HG03139 (cell line): Measurements from ENCODE around the gene APP.

ENCODE experiments used
- ATAC-seq: cut with Tn5 transposase; IDR thresholded peaks from one replicate; pipeline ENCODE4 v1.9.1; 2021; ENCODE audit not compliant: unreplicated experiment

The APP gene

DNA sequence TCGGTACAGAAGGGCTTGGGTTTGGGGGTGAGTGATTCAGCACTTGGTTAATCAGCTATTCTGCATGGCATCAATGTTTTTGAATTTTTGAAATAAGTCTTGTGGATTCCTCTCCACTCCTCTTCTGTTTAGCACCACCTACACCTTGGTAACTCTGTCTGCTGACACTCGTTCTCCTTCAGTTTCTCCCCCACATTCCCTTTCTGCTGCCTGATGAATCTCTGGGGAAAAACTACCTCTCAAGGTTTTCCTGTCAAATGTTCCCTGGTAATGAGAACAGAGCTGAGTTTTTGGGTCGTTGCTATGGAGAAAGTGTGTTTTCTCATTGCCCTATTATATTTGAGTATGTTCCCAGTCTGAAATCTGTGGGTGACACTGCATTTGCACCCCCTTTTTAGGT is 327.6 kb downstream of the APP start:
- ATAC-seq: no peak

DNA sequence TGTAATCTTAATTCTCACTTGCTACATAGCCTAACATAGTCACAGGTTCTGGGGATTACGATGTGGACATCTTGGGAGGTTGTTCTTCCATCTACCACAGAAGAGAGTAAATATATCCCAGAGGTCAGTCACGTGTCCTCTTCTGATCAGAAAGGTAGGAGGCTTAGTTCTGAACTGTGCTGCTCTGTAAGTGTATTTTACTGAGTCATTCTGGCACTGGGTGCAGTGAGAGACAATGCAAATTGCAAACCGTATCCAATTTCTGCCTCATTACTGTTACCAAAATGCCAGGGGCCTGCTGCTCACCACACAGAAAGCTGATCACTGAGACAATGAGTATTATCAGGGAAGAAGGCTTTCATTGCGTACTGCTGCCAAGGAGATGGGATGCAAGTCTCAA is 331.8 kb downstream of the APP start:
- no peak for ATAC-seq

DNA sequence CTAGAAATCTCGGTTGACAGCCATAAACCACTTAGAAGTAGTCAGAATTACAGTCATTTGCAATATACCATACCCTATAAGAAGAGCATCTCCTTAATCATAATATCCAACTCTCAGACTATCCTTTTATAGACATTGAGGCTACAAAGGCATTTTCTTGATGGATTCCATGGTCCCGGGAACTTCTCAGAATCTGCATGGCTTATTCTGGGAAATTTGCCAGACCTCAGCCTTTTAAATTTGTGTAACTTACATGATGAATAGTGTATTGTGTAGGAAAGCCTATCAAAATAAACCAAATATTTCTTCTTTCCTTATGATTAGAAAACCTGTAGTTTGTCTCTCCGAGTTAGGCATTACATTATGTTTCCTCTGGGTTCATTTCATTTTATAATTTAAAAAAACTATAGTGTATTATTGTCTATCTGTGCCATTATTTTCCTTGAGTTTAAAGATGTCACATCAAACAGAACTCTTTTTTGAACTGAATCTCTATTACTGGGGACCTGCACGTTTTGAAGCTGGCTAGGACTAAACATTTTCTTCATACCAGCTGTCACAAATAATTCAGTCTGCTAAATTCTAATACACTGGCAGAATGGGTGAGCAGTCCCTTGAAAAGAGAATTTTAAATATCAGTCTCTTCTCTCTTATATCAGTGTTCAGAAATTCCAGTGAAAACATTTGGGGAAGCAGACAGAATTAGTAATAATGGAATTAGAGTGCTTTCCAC is 332.9 kb downstream of the APP start:
- ATAC-seq: no peak

DNA sequence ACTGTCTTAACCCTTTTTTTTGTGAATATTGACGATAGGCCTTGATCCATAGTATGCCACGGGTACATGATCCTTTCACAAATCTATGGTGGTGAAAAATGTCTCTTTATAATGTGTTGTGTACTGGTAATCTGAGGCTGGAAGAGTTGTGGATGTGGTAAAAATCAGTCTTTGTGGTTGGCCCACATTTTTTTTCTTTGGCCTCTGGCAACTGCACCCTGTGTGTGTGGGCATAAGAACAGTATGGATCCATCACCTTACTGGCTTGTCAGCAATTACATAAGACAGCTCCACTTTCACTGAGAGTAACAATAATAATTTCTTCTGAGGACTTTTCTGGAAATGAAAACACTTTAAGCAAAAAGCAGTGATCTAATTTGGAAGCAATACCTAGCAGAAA is 334.2 kb downstream of the APP start:
- no peak for ATAC-seq

DNA sequence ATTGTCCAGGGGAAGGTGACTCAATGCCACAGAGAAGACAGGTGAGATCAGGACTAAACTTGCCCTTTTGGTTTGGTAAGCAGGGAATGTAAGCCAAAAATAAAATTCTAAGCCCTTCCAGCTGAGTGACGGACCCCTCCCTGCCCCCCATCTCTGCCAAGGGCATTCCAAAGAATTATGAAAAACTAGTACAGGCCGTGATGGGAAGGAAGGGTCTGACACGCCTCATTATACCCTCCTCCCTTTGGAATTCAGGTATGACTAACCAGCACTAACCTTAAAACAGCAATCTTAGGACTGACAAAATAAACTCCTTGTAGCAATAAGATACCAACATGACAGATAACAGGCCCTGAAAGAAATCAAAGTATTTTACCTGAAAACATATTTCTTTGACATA is 336.2 kb downstream of the APP start:
- no peak for ATAC-seq

DNA sequence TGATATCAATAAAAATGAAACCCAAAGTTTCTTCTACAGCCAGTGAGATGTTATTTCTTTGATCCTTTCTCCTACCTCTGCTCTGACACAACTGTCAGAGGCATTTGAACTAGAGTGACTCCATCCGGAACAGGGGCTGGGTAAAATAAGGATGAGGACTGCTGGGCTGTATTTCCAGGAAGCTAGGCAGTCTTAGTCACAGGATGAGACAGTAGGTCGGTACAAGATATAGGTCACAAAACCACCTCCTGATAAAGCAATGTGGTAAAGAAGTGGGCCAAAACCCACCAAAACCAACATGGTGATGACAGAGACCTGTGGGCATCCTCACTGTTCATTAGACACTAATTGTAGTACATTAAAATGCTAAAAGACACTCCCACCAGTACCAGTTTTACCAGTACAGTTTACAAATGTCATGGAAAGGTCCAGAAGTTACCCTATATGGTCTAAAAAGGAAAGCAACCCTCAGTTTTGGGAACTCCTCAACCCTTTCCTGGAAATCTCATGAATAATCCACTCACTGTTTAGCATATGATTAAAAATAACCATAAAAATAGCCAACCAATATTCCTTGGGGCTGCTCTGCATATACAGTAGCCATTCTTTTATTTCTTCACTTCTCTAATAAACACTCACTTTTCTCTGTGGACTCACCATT is 339.1 kb downstream of the APP start:
- ATAC-seq: no peak
